Osteoblast (primary cell): ENCODE results near the gene BCAS3. TPM values are rescaled to one million over a fixed set of nuclear protein-coding genes. Genes with fewer than 3 reads are reported as not detected.

ENCODE experiments used
- DNase-seq: peaks from one replicate; pipeline ENCODE4 v3.0.0; 2011; ENCODE audit warnings: low spot score, mixed read lengths; ENCODE audit not compliant: insufficient read length; ENCODE audit errors: missing footprints
- H2AFZ ChIP-seq: 2 replicates; pipeline ENCODE4 v1.6.0; 2011; ENCODE audit warnings: mild to moderate bottlenecking, low read length
- H3K27ac ChIP-seq: 2 replicates; pipeline ENCODE4 v1.5.1; 2011; ENCODE audit warnings: mild to moderate bottlenecking, low read depth, low read length, moderate library complexity
- H3K27me3 ChIP-seq: 2 replicates; pipeline ENCODE4 v1.6.0; 2012; ENCODE audit warnings: mild to moderate bottlenecking, control low read depth, inconsistent platforms, low read length, moderate library complexity; ENCODE audit not compliant: insufficient read depth
- H3K36me3 ChIP-seq: 2 replicates; pipeline ENCODE4 v1.5.1; 2011; ENCODE audit warnings: mild to moderate bottlenecking, low read length, control low read depth, moderate library complexity; ENCODE audit not compliant: insufficient read depth
- H3K4me1 ChIP-seq: 2 replicates; pipeline ENCODE4 v1.5.1; 2011; ENCODE audit warnings: mild to moderate bottlenecking, low read length, control low read depth, moderate library complexity; ENCODE audit not compliant: insufficient read depth
- H3K4me2 ChIP-seq: 2 replicates; pipeline ENCODE4 v1.6.0; 2011; ENCODE audit warnings: mild to moderate bottlenecking, low read length; ENCODE audit not compliant: insufficient read depth
- H3K4me3 ChIP-seq: fragments of 200-600 bp; sonication (generic); 3 replicates; pipeline ENCODE4 v1.5.1; 2012; ENCODE audit warnings: mild to moderate bottlenecking, low read length, inconsistent platforms; ENCODE audit not compliant: insufficient read depth
- H3K79me2 ChIP-seq: 2 replicates; pipeline ENCODE4 v1.6.0; 2012; ENCODE audit warnings: mild to moderate bottlenecking, low read length, control low read depth, inconsistent platforms; ENCODE audit not compliant: insufficient read depth
- H3K9me3 ChIP-seq: 2 replicates; pipeline ENCODE4 v1.5.1; 2011; ENCODE audit warnings: low read depth, low read length, control low read depth
- H4K20me1 ChIP-seq: 2 replicates; pipeline ENCODE4 v1.6.0; 2012; ENCODE audit warnings: mild to moderate bottlenecking, low read length, control low read depth; ENCODE audit not compliant: insufficient read depth
- total RNA-seq: library from RNA; depleted of rRNA; stranded (reverse); fragments of >200 nt; gene quantifications from 2 replicates; pipeline ENCODE4 v1.2.3, GENCODE V29; 2012
- TF ChIP-seq, protein P1 (sequence below): IDR thresholded peaks from 2 replicates; pipeline ENCODE4 v1.5.1; 2011; ENCODE audit warnings: mild to moderate bottlenecking, low read depth, low read length, moderate library complexity; ENCODE audit errors: extremely low read depth

BCAS3 gene
- total RNA-seq, 1 donor, result 31.5 TPM

DNA sequence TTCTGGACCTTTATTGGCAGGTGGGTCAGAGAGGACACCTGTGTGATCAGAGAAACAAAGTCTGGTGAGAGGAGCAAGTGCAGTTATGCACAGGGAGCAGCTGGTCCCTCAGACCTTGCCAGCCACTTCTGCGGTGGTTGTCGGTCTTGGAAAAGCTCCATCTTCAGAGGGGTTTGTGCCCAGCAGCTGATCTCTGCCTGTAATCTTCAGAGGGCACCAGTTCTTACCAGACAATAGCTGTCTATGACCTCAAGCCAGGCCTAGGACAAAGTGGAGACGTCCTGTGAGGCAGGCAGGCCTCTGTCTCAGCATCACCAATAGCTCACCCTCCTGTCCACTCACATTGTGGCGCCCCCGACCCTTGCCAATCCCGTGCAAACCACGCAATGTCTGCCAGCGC lies 655.5 kb downstream of the BCAS3 start:
- Histone ChIP-seq H4K20me1 (no peaks in the 10 kb centered on the region), H2AFZ (no peak overlapping the region), H3K9me3 (no peaks in the 10 kb centered on the region), H3K27me3 (no peaks in the 10 kb centered on the region), H3K4me1 (peaks cover 33% of the 10 kb centered on the region), H3K36me3 (no peaks in the 10 kb centered on the region), H3K79me2 (no peaks in the 10 kb centered on the region), H3K4me3 (no peak overlapping the region), H3K4me2 (no peak overlapping the region), H3K27ac (no peak overlapping the region)
- TF ChIP-seq, protein P1, sequence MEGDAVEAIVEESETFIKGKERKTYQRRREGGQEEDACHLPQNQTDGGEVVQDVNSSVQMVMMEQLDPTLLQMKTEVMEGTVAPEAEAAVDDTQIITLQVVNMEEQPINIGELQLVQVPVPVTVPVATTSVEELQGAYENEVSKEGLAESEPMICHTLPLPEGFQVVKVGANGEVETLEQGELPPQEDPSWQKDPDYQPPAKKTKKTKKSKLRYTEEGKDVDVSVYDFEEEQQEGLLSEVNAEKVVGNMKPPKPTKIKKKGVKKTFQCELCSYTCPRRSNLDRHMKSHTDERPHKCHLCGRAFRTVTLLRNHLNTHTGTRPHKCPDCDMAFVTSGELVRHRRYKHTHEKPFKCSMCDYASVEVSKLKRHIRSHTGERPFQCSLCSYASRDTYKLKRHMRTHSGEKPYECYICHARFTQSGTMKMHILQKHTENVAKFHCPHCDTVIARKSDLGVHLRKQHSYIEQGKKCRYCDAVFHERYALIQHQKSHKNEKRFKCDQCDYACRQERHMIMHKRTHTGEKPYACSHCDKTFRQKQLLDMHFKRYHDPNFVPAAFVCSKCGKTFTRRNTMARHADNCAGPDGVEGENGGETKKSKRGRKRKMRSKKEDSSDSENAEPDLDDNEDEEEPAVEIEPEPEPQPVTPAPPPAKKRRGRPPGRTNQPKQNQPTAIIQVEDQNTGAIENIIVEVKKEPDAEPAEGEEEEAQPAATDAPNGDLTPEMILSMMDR, result no peak
- no peak for DNase-seq

DNA sequence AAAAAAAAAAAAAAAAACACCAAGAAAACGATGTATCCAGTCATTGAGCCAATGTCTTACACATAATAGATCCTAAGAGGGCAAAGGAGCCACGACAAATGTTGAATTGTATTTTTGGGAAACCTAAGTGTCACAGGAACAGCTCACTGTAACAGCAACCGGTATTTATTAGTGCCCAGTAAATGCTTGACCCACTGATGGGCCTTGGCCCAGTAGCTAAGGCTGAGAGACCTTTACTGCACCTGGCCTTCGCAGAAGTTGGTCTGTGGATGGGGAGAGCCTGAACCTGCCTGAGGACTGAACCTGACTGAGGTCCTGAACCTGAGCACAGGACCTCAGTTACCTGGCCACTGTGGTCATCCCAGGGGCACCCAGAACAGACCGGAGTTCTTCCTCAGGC lies 657.0 kb downstream of the BCAS3 start:
- Histone ChIP-seq H3K4me3 (no peak overlapping the region), H3K4me1 (peaks cover 48% of the 10 kb centered on the region), H3K27ac (peak overlapping the region; percentile 17), H3K79me2 (no peaks in the 10 kb centered on the region), H3K4me2 (no peak overlapping the region), H3K9me3 (no peaks in the 10 kb centered on the region), H3K27me3 (no peaks in the 10 kb centered on the region), H4K20me1 (no peaks in the 10 kb centered on the region), H3K36me3 (no peaks in the 10 kb centered on the region), H2AFZ (no peak overlapping the region)
- TF ChIP-seq, protein P1, result no peak
- no peak for DNase-seq

DNA sequence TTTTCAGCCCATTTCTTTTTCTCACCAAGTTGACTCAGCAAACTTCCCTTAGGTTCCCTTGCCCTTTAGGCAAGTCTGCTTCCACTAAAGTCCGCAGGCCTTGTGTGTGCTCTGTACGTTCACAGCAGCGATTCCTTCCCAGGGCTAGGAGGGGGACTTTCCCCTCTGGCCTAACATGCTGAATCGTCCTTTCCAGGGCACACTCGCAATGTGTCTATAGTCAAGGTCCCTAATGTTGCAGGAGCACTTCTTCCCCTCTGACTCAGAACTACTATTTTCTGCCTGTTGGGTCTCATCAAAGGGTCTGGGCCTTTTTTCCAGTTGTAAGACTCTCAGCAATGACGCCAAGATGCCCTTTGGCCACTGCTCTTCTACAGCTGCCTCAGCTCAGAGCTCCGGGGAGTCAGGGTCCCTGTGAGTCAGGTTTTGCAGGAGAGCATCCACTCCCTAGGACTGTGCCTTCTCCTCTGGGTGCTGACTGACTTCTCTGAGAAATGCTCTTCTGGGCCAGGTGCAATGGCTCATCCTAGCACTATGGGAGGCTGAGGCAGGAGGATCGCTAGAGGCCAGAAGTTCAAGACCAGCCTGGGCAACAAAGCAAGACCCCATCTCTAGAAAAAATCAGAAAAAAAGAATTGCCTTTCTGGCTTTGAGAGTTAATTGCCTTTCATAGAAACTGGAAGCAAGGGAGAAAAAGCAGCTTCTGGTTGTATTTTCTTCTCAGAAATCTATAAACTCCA lies 657.6 kb downstream of the BCAS3 start:
- Histone ChIP-seq H3K79me2 (no peaks in the 10 kb centered on the region), H3K4me3 (no peak overlapping the region), H3K36me3 (no peaks in the 10 kb centered on the region), H3K4me1 (peaks cover 52% of the 10 kb centered on the region), H3K27me3 (no peaks in the 10 kb centered on the region), H2AFZ (no peak overlapping the region), H3K9me3 (no peaks in the 10 kb centered on the region), H4K20me1 (no peaks in the 10 kb centered on the region), H3K4me2 (no peak overlapping the region), H3K27ac (peak overlapping the region; percentile 17)
- TF ChIP-seq, protein P1, result no peak
- peak; percentile 89 for DNase-seq

DNA sequence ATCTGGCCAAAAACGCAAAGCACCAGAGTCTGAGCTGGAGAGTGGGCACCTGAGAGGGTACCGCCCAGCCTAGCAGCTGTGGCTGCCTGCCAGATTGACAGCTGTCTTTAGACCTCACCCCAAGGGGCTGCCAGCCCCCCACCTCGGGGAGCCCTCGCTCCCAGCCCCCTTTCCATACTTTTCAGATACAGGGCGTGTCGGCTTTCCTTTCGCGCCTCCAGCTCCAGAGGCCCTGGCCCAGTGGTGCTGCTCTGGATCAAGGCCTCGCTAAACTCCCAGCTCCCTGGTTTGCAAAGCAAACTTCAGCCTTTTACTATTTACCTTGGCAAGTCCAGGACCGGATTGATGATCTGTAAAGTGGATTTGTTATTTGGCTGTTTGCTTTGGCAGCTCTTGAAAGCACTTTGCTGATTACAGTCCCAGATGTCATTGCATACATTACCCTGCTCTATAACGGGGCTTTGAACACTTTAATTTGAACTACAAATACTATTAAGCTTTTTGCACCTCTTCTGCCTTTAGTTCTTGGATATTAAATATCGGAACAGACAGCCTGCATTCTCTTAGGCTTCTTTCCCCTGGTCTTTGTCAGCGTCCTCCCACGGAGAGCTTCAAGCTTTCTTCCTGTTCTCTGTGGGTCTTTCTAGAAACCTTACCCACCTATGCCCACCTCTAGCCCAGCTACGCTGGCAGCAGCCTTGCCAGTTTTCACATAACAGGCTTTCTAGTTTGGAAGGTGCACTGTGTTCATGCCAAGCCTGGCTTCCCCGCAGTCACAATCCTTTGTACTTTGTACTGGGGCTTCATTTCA lies 658.4 kb downstream of the BCAS3 start:
- Histone ChIP-seq H3K4me2 (peak overlapping the region; percentile 0), H3K27me3 (no peaks in the 10 kb centered on the region), H3K4me3 (no peak overlapping the region), H3K9me3 (no peaks in the 10 kb centered on the region), H3K27ac (peak overlapping the region; percentile 17), H3K79me2 (no peaks in the 10 kb centered on the region), H4K20me1 (no peaks in the 10 kb centered on the region), H3K36me3 (no peaks in the 10 kb centered on the region), H2AFZ (no peak overlapping the region), H3K4me1 (peaks cover 59% of the 10 kb centered on the region)
- no peak for DNase-seq
- TF ChIP-seq, protein P1, result no peak
